MM.1S (cell line): ENCODE results near the gene SPOCK3.

Source experiments
- EZH2phosphoT487 ChIP-seq: fragments of 300-600 bp; sonication (generic); IDR thresholded peaks from 2 replicates; pipeline ENCODE4 v1.6.1; 2018; ENCODE audit warnings: antibody characterized with exemption, low read length
- TF ChIP-seq, protein P1 (sequence below): fragments of 300-600 bp; sonication (generic); IDR thresholded peaks from 2 replicates; pipeline ENCODE4 v1.5.1; 2016; ENCODE audit warnings: antibody characterized with exemption, low read length, mixed read lengths

DNA sequence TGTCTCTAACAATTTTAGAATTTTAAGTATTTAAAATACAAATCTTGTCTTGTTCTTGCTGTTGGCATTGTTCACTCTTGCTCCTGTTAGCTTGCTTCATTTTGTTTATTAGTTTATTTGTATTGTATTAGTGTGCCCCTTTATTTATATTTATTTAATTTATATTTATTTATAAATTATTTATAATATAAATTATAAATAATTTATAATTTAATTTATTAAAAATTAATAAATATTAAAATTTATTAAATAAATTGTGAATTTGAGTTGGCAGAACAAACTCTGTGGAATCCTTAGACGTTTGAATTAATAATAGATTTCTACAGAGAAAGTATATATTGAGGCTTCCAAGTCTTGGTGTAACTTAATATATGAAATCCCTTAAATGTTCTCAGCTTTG, 331.4 kb downstream of the SPOCK3 start:
- TF ChIP-seq EZH2phosphoT487: no peak
- TF ChIP-seq, protein P1, sequence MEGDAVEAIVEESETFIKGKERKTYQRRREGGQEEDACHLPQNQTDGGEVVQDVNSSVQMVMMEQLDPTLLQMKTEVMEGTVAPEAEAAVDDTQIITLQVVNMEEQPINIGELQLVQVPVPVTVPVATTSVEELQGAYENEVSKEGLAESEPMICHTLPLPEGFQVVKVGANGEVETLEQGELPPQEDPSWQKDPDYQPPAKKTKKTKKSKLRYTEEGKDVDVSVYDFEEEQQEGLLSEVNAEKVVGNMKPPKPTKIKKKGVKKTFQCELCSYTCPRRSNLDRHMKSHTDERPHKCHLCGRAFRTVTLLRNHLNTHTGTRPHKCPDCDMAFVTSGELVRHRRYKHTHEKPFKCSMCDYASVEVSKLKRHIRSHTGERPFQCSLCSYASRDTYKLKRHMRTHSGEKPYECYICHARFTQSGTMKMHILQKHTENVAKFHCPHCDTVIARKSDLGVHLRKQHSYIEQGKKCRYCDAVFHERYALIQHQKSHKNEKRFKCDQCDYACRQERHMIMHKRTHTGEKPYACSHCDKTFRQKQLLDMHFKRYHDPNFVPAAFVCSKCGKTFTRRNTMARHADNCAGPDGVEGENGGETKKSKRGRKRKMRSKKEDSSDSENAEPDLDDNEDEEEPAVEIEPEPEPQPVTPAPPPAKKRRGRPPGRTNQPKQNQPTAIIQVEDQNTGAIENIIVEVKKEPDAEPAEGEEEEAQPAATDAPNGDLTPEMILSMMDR: no peak
